ENCODE measurements around the gene NLRP14.

NLRP14 gene, protein sequence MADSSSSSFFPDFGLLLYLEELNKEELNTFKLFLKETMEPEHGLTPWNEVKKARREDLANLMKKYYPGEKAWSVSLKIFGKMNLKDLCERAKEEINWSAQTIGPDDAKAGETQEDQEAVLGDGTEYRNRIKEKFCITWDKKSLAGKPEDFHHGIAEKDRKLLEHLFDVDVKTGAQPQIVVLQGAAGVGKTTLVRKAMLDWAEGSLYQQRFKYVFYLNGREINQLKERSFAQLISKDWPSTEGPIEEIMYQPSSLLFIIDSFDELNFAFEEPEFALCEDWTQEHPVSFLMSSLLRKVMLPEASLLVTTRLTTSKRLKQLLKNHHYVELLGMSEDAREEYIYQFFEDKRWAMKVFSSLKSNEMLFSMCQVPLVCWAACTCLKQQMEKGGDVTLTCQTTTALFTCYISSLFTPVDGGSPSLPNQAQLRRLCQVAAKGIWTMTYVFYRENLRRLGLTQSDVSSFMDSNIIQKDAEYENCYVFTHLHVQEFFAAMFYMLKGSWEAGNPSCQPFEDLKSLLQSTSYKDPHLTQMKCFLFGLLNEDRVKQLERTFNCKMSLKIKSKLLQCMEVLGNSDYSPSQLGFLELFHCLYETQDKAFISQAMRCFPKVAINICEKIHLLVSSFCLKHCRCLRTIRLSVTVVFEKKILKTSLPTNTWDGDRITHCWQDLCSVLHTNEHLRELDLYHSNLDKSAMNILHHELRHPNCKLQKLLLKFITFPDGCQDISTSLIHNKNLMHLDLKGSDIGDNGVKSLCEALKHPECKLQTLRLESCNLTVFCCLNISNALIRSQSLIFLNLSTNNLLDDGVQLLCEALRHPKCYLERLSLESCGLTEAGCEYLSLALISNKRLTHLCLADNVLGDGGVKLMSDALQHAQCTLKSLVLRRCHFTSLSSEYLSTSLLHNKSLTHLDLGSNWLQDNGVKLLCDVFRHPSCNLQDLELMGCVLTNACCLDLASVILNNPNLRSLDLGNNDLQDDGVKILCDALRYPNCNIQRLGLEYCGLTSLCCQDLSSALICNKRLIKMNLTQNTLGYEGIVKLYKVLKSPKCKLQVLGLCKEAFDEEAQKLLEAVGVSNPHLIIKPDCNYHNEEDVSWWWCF

DNA sequence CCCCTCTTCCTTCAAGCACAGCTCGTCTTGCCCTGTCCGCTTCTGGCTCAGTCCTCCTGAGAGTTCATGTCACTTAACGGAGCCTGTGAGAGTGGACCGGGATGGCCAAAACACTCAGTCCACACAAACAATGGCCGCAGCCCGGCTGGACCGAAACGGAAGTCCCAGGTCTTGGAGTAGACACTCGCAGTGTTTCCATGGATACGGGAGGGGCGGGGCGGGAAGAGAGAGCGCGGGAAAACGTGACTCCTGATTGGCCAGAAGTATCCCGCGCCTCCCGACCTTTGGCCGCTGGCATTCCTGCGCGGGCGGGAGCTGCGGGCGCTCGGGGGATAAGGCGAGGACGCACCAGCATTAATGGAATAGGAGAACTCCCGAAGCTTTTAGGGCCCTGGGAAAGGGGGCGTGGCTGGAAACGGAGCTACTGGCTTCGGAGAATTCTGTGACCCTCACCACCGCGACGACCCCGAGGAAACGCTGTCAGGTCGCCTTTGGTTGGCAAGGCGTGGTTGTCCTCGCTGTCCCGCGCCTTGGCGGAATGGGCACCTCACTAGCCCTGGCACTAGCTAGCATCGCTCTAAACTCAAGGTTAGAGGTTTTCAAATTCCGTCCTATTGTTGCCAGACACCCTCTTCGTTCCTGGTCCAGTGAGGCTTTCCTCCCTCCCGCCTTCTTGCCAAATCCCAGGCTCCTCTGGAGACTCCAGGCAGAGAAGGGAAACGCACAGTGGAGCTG lies at the start of gene NLRP14, which contains the start of gene ZNF214:
TSS of gene NLRP14 (plus strand) at position 297 of the 735 bp plus-strand sequence. CDS start 18,108 bp downstream, outside the sequence.
TSS of gene ZNF214 (minus strand) at position 164 of the 735 bp plus-strand sequence. CDS start 17,511 bp downstream, outside the sequence.
- no peak for DNase-seq (ENCODE audit: low read depth)

DNA sequence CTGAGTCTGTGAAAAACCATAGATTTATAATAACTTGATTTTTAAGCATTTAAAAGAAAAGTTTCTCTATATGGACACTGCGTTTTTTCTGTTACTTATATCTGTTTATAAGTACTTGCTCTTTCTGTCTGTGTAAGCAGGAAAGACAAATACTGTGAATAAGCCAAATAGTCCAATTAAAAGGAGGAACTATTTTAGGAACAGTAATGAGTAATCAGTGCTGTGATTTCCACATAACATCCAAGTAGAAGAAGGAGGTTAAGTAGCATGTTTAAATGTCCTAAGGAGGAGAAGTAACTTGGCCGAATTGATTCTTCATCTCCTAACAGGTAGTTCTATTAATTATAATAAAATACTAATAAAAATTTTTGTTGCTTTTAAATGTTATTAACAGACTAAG lies 40.9 kb upstream of the NLRP14 start:
- DNase-seq (ENCODE audit: low read depth): no peak

DNA sequence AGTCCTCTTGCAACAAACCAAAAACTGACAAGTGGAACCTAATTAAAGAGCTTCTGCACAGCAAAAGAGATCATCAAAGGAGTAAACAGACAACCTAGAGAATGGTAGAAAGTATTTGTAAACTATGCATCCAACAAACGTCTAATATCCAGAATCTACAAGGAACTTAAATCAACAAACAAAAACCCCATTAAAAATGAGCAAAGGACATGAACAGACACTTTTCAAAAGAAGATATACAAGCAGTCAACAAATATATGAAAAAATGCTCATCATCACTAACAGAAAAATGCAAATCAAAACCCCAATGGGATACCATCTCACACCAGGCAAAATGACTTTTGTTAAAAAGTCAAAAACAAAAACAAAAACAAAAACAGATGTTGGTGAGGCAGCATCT lies 33.8 kb upstream of the NLRP14 start:
- DNase-seq (ENCODE audit: low read depth): no peak

DNA sequence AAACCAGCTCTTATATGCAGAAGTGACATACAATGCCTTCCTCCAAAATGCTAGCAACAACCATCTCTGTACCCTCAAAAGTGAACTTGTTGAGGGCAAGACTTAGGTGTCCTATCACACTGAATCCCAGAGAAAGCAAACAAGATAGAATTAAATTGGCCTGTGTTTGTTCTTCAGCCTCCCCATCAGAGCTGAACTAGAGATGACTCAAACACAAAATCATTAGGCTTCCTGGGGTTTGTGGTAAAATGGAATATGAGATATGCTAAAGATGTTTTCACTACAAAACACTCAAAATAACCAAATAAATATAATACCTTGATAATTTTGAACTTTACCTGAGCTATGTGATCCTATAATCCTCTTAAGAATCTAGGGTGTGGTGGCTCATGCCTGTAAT lies 31.8 kb upstream of the NLRP14 start:
- no peak for DNase-seq (ENCODE audit: low read depth)

DNA sequence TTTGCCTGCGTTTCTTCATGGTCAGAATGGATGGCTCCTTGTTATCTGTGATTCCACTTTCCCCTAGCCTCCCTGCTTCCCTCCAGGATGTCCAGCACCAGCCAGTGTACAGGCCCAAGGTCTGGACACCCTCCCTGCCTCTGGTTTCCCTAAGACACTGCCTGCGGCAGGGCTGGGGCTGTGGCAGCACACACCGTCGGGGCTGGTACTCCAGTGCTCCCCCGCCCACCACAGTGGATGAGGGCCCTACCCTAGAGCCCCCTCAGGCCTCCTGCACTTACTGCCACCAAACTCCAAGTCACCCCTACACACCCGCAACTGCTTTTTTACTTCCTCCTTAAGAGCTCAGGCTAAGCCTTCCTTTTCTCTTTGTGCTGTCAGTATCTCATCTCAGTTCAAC lies 29.1 kb upstream of the NLRP14 start:
- DNase-seq (ENCODE audit: low read depth): no peak

DNA sequence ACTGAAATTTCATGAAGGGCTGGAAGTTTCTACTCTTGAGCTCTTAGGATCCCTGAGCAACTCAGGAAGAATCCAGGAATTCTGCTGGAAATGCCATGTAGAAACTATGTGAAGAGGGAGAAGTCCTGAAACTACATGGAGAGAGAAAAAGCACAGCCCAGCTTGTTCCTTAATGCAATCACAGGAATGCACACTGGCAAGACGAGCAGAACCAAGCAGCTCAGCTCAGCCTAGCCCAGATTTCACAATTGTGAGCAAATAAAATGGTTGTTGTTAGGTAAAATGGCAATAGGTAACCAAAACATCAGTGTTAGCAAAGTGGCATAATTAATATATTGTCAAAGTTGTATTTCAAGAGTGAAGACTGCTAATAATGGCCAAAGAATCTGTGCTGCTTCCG lies 28.3 kb upstream of the NLRP14 start:
- DNase-seq (ENCODE audit: low read depth): no peak

DNA sequence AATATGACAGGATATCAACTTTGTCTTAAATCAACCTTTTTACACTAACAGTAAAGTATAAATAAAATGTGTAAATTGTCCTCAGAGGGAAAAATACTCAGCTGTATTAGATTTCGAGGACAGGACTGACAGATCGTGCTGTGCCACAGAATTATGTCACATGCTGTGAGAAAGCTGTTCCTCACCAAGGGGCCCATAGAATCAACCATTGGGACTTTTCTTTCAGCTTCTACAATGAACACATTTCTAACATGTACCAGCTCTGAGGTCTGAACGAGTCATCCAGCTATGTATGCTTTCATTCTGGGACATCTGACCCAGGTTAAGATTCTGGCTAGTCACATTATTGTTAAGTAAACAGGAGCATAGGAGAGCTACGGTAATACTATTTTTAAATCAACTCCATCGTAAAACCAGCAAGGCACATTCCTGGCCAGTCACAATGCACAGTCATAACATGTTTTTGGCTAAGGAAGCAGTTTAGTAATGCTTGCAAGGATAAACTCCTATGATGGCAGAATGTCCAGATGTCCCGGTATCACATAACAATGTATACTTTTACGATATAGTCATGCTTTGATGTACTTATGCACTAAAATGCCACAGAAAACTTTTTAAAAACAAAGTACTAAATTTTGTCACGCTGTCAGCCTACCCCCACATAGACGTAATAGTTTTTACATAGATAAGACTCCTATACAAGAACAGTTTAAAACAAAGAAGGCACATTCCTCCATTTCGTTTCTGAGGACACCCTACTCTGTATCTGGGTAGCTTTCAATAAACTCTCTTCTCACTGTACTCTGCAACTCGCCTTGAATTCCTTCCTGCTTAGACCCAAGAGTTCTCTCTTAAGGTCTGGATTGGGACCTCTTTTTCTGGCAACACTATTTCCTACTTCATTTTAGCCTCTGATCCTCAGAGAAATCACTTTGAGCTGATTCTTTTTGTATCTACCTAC lies 27.5 kb upstream of the NLRP14 start:
- no peak for DNase-seq (ENCODE audit: low read depth)

DNA sequence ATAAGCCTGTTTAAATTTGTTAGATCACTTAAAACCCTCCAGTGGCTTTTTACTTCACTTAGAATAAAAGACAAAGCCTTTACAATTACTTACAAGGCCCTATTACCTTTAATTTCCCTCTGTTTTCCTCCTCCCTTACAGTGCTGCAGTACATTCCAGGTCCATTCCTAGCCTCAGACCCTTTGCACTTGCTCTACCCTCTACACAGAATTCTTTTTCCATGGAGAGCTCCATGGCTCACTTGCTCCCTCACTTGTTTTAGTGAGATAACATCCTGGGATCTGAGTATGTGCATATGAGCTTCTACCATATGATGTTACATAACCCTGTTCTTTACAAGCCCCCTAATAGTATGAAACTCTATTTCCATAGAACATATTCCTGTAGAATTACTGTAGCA lies 24.6 kb upstream of the NLRP14 start:
- no peak for DNase-seq (ENCODE audit: low read depth)

DNA sequence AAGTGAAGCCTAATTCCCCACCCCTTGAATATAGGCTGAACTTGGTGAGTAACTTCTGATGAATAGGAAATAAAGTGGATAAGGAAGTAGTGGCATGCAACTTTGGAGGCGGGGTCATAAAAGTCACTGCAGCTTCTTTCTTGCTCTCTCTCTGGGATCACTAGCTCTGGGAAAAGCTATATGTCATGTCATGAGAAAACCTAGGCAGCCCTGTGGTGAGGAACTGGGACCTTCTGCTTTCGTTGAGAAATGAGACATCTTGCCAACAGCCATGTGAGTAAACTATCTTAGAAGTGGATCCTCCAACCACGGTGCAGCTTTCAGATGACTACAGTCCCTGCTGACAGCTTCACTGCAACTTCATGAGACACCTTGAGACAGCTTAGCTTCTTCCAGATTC lies 15.8 kb upstream of the NLRP14 start:
- no peak for DNase-seq (ENCODE audit: low read depth)

DNA sequence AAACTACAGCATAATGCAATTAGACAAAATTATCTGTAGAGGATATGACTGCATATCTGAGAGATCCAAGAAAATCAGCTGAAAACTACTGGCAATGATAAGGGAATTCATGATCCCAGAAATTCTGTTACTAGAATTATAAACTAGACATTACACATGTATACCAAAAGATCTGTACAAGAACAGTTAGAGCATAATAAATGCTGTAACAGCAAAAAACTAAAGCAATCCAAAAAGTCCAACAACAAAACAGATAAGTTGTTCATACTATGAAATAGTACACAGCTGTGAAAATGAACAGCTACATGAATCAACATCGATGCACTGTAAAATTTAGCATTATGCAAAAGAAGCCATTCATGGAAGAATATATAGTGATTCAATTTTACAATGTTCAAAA lies 6.2 kb upstream of the NLRP14 start:
- DNase-seq (ENCODE audit: low read depth): no peak

DNA sequence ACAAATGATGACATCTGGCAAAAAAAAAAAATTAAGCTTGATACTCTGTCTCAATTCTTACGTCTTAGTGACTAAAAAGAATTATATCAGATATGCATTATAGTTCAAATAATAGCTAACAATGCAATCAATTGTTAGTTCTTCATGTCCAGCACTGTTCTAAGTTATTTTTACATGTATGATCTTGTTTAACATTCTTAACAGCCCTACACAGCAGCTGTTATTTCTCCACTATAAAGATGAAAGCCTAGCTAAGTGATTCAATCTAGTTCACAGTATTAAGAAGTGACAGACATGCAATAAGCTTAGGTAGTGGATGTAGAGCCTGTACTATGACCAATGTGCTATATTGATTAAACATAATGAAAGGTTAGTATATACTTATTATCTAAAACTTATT lies 4.3 kb upstream of the NLRP14 start:
- no peak for DNase-seq (ENCODE audit: low read depth)

DNA sequence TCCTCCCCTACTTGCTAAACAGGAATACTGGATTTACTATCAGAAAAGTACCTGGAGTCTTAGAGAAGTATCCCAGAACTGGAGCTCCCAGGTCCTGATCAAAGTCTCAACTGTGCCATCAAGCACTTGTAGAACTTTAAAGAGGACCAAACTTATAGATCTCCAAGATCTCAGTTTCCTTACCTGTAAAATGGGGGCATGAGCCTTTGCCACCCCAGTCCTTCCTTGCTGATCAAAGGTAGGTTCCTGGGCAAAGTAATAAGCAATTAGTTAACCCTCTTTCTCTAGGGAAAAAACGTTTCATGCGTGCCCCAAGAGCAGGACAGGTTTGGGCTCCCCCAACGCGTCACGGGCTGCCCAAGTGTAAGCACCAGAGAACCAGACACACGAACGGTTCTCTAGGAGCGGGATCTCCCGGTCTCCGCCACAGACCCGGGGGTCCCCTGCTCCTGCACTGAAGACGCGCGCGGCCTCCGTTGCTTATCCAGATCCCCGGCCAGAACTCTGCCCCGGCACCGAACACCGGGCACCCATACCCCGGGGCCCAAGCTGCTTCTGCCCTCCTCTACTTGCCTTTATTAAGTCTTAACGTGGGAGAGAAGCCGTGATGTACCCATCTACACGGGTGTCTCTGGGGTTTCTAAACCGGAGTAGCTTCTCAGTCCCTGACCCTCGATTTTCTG lies 638 bp upstream of the NLRP14 start:
- no peak for DNase-seq (ENCODE audit: low read depth)

DNA sequence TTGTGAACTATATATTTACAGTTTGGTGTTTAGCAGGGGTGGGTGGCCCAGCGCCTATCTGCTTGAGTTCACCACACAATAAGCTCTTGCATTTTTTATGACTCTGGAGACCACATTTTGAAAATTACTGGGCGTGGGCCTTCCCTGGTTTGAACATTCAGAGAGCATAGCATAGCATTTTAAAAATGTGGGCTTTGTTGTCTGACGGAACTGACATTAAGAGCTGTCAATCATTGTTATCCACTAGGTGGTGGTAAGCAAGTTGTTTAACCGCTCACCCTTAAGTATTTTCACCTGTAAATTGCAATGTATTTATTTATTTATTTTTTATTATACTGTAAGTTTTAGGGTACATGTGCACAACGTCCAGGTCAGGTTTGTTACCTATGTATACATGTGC lies 1.0 kb downstream of the NLRP14 start:
- DNase-seq (ENCODE audit: low read depth): no peak

DNA sequence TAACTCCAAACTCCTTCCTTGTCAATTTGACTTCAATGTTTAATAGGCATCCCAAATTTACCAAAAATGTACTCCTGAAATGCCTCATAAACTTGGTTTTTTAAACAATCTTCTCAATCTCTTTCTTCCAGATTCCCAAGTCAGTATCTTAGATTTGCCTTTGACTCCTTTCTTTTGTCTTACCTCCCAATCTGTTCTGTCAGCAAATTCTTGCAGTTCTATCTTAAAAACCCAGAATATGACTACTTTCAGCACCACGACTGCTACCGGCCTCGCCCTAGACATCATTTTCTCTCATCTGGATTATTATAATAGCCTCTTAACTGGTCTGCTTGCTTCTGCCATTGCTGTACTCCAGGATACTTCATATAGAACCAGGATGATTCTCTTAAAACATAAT lies 7.9 kb downstream of the NLRP14 start:
- no peak for DNase-seq (ENCODE audit: low read depth)

DNA sequence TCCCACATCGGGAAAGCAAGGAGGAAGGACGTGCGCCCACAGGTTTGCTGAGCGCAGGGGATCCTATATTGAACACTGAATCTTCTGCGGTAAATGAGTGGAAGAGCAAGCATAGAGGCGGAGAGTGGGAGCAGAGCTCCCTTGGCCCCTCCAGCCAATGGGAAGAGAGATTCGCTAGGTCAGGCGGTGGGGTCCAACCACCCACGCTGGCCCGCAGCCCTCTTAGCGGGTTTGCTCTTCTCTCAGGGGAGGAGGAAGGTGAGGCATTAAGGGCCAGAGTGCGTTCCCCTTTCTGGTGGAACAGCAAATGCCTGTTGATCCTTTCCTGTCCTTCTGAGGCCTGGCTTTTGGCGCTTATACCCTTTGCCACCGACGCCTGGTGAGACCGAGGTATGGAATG lies 10.6 kb downstream of the NLRP14 start:
- no peak for DNase-seq (ENCODE audit: low read depth)

DNA sequence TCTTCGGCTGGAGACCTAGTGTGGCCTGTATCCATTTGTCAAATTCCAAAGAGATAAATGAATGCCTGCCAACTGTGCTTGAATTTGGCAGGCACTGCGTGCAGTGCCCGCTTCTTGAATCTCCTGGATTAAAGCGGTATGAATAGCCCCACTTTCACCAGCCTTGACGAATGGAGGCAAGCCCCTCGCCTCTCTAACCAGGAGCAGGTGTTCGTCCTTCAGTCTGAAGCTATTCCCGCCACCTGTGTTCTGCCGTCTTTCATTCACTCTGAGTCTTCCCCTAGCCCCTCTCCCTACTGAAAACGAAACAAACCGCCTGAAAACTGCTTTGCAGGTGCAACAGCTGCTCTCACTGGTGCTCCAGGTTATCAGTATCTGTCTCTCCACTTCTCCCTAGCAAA lies 11.2 kb downstream of the NLRP14 start:
- DNase-seq (ENCODE audit: low read depth): no peak

DNA sequence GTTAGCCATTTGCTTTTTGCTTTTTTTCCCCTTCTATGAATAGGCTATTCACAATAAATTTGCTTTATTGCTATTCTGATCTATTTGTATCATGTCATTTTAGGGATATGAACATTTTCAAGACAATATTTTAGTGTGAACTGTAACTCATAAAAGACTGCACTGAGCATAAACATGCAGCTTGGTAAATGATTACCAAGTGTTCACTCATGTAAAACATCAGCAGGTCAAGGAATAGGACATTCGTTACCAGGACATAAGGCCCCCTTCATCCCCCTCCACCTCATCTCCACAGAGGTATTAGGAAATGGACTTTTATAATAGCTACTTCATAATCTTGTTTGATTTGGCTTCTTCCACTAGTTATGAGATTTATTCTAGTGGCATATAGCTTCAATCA lies 12.4 kb downstream of the NLRP14 start:
- DNase-seq (ENCODE audit: low read depth): no peak

DNA sequence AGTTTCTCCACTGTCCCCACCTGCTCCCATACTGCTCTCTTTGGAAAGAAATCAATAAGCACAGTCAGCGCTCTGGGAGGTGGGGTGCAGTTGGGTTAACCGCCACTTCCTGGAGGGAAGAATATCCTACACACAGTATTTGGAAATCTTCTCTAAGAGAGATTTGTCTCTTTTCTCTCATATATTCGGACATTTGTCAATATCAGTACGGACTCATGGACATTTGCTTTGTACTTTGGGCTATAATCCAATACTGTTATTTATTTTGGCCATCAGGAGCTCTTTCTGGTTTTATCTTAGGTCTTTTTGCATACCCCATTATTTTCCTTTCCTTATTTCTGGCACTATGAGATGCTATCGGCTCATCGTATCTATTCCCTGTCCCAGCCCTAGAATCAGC lies 13.7 kb downstream of the NLRP14 start:
- DNase-seq (ENCODE audit: low read depth): no peak

DNA sequence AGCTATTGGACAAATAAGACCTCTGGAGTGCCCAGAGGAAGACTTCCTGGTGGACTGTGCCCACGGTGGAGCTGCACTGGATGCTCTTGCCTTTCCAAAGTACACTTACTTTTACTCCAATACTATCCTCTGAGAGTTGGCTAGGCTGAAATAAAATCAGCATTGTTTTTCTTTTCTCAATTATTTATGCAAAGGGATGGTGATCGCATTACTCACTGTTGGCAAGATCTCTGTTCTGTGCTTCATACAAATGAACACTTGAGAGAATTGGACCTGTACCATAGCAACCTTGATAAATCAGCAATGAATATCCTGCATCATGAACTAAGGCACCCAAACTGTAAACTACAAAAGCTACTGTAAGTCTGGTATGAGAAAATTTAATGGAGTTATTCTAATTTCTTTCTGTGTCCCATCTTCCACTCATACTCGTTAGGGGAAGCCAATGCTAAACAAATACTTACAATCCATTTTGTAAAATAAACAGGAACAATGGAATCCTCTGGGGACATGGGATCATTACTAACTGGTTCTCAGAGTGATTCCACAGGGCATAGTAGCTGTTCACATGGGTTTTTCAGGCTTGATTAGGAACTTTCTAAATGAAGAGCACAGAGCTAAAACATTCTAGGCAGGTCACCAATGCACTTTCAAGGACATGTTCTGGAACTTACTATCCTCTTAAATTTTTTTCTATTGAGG lies 26.3 kb downstream of the NLRP14 start:
- DNase-seq (ENCODE audit: low read depth): no peak

DNA sequence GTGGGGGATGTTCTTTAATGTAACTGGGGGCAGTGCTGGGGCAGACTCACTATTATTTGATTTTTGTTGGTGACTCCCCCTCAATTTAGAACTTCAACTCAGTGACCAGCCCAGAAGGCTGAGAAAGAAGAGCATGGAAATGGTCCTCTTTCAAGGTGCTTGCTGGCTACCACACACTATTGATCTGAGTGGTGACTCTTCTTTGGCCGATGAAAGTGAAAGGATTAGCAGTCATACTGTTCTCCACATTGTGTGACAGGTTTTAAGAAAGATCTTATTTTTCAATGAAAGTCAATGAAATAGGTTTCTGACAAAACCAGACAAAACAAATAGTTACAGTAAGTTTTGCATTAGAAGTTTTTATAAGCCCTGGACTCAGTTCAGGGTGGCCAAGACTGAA lies 29.9 kb downstream of the NLRP14 start:
- DNase-seq (ENCODE audit: low read depth): no peak

All from activated T-helper 9 cell treated with anti-CD3 and anti-CD28 coated beads, Interleukin-2, amount 50 U/mL, for 16 hours (primary cell).